ENCODE measurements around the gene SHISA4. TPM values are rescaled to one million over a fixed set of nuclear protein-coding genes. Genes with fewer than 3 reads are reported as not detected.

Gene SHISA4
- polyA plus RNA-seq, 1 donor from 2014 or later, result 1.5 TPM

DNA sequence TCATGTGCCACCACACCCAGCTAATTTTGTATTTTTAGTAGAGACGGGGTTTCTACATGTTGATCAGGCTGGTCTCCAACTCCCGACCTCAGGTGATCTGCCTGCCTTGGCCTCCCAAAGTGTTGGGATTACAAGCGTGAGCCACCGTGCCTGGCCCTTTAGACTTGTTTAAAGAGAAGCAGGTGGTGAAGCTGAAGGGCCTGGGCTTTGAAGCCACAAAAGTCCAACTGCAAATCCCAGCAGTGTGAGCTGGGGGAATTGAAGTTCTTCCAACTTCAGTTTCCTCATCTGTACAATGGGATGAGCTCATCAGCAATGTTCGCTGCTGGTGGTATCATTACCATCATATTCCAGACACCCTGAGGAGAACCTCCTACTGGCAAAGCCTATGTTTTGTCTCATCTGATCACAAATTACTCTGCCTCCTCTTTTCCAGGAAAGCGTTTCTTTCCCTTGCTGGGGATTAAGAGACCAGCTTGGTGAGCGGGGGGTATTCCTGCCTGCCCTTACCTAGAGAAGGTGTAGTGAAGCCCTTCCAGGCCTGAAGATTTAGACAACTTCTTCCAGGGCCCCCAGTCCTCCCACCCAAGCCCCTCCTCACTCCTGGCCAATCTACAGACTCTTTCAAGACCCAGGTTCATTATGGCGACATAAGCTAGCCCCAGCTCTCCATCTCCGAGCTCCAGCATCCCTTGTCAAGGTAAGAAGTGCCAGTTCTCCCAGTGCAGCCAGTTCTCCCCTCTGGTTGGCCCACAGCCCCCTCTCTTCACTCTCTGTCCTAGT is 2.4 kb upstream of the SHISA4 start:
- H3K27ac ChIP-seq (ENCODE audit: low read length), result no peak overlapping the region
- no peak for TF ChIP-seq SMC3 (conservative IDR thresholded peaks at IDR 0.05; ENCODE audit: poor library complexity)
- no peak for TF ChIP-seq TAF1 (IDR thresholded peaks at IDR 0.05; ENCODE audit: low read depth)
- no peak for TF ChIP-seq MXI1 (conservative IDR thresholded peaks at IDR 0.05; ENCODE audit: poor library complexity, severe bottlenecking)
- no peak for TF ChIP-seq RAD21 (conservative IDR thresholded peaks at IDR 0.05)
- no peak for TF ChIP-seq EP300 (conservative IDR thresholded peaks at IDR 0.05; ENCODE audit: poor library complexity, severe bottlenecking)
- no peak for TF ChIP-seq EZH2 (IDR thresholded peaks at IDR 0.05; ENCODE audit: borderline replicate concordance, insufficient read depth, low read length, poor library complexity, severe bottlenecking)
- TF ChIP-seq, protein P1, sequence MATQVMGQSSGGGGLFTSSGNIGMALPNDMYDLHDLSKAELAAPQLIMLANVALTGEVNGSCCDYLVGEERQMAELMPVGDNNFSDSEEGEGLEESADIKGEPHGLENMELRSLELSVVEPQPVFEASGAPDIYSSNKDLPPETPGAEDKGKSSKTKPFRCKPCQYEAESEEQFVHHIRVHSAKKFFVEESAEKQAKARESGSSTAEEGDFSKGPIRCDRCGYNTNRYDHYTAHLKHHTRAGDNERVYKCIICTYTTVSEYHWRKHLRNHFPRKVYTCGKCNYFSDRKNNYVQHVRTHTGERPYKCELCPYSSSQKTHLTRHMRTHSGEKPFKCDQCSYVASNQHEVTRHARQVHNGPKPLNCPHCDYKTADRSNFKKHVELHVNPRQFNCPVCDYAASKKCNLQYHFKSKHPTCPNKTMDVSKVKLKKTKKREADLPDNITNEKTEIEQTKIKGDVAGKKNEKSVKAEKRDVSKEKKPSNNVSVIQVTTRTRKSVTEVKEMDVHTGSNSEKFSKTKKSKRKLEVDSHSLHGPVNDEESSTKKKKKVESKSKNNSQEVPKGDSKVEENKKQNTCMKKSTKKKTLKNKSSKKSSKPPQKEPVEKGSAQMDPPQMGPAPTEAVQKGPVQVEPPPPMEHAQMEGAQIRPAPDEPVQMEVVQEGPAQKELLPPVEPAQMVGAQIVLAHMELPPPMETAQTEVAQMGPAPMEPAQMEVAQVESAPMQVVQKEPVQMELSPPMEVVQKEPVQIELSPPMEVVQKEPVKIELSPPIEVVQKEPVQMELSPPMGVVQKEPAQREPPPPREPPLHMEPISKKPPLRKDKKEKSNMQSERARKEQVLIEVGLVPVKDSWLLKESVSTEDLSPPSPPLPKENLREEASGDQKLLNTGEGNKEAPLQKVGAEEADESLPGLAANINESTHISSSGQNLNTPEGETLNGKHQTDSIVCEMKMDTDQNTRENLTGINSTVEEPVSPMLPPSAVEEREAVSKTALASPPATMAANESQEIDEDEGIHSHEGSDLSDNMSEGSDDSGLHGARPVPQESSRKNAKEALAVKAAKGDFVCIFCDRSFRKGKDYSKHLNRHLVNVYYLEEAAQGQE (IDR thresholded peaks at IDR 0.05; ENCODE audit: borderline replicate concordance), result no peak
- TF ChIP-seq, protein P2, sequence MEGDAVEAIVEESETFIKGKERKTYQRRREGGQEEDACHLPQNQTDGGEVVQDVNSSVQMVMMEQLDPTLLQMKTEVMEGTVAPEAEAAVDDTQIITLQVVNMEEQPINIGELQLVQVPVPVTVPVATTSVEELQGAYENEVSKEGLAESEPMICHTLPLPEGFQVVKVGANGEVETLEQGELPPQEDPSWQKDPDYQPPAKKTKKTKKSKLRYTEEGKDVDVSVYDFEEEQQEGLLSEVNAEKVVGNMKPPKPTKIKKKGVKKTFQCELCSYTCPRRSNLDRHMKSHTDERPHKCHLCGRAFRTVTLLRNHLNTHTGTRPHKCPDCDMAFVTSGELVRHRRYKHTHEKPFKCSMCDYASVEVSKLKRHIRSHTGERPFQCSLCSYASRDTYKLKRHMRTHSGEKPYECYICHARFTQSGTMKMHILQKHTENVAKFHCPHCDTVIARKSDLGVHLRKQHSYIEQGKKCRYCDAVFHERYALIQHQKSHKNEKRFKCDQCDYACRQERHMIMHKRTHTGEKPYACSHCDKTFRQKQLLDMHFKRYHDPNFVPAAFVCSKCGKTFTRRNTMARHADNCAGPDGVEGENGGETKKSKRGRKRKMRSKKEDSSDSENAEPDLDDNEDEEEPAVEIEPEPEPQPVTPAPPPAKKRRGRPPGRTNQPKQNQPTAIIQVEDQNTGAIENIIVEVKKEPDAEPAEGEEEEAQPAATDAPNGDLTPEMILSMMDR (IDR thresholded peaks at IDR 0.05; ENCODE audit: poor library complexity, severe bottlenecking), result no peak
- TF ChIP-seq POLR2AphosphoS5 (IDR thresholded peaks at IDR 0.05), result no peak
- H3F3A ChIP-seq (ENCODE audit: insufficient read depth, low read length, poor library complexity, severe bottlenecking), result no peaks in the 10 kb centered on the region
- no peaks in the 10 kb centered on the region for H3K79me2 ChIP-seq (replicated peaks; ENCODE audit: insufficient read depth, low read length)
- peaks cover 17% of the 10 kb centered on the region for H3K27me3 ChIP-seq (ENCODE audit: insufficient read depth, low read depth, low read length)
- H3K9ac ChIP-seq (ENCODE audit: low read length), result no peak overlapping the region
- H3K4me2 ChIP-seq (ENCODE audit: low read length), result no peak overlapping the region
- H3K9me2 ChIP-seq (ENCODE audit: insufficient read depth, low read length), result no peaks in the 10 kb centered on the region
- no peak overlapping the region for H3K4me3 ChIP-seq (ENCODE audit: low read length)
- no peaks in the 10 kb centered on the region for H3K9me3 ChIP-seq (ENCODE audit: low read length)
- no peaks in the 10 kb centered on the region for H3K36me3 ChIP-seq (ENCODE audit: insufficient read depth, low read length)
- no peak overlapping the region for H2AFZ ChIP-seq (ENCODE audit: low read depth, low read length)
- H4K20me1 ChIP-seq (ENCODE audit: insufficient read depth), result no peaks in the 10 kb centered on the region

DNA sequence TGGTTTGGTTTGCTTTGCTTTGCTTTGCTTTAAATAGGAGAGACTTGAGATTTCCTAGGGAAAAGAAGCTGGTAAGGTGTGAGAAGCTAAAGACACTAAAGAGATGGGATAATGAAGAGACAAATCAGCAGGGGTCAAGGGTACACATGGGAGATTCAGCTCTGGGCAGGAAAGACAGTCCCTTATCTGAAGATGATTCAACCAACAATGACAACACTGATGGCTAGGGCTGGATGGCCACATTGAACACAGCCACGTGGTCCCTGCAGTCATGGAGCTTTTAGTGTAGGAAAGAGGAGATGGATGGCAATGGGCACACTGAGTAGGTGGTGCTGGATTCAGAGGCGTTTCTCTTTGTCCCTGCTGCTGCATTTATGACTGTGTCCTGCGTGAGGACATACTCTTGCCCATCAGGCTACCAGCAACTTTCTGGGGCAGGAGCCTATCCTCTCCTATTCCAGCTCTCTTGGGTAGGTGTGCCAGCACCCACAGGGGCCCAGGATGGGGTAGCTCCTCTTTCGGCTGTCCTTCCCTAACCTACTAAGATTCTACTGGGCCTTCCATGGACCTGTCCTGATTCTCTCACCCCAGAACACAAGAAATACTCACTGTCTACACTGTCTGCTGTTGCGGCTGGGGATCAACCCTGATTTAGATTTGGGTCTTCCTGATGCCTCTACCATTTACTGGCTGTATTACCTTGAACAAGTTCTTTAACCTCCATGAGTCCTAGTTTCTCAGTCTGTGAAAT is 1.4 kb upstream of the SHISA4 start:
- Histone ChIP-seq H3K4me2 (ENCODE audit: low read length) (no peak overlapping the region), H2AFZ (ENCODE audit: low read depth, low read length) (no peak overlapping the region), H3K4me3 (ENCODE audit: low read length) (no peak overlapping the region), H3K79me2 (replicated peaks; ENCODE audit: insufficient read depth, low read length) (no peaks in the 10 kb centered on the region), H3F3A (ENCODE audit: insufficient read depth, low read length, poor library complexity, severe bottlenecking) (no peaks in the 10 kb centered on the region), H3K9ac (ENCODE audit: low read length) (no peak overlapping the region), H4K20me1 (ENCODE audit: insufficient read depth) (no peaks in the 10 kb centered on the region), H3K9me2 (ENCODE audit: insufficient read depth, low read length) (no peaks in the 10 kb centered on the region), H3K27me3 (ENCODE audit: insufficient read depth, low read depth, low read length) (peaks cover 17% of the 10 kb centered on the region), H3K36me3 (ENCODE audit: insufficient read depth, low read length) (no peaks in the 10 kb centered on the region), H3K9me3 (ENCODE audit: low read length) (no peaks in the 10 kb centered on the region), H3K27ac (ENCODE audit: low read length) (no peak overlapping the region)
- TF ChIP-seq MXI1 (conservative IDR thresholded peaks at IDR 0.05; ENCODE audit: poor library complexity, severe bottlenecking) (no peak), RAD21 (conservative IDR thresholded peaks at IDR 0.05) (no peak), EP300 (conservative IDR thresholded peaks at IDR 0.05; ENCODE audit: poor library complexity, severe bottlenecking) (no peak), TAF1 (IDR thresholded peaks at IDR 0.05; ENCODE audit: low read depth) (no peak), EZH2 (IDR thresholded peaks at IDR 0.05; ENCODE audit: borderline replicate concordance, insufficient read depth, low read length, poor library complexity, severe bottlenecking) (no peak), SMC3 (conservative IDR thresholded peaks at IDR 0.05; ENCODE audit: poor library complexity) (no peak), POLR2AphosphoS5 (IDR thresholded peaks at IDR 0.05) (no peak)
- TF ChIP-seq, protein P2 (IDR thresholded peaks at IDR 0.05; ENCODE audit: poor library complexity, severe bottlenecking), result no peak
- TF ChIP-seq, protein P1 (IDR thresholded peaks at IDR 0.05; ENCODE audit: borderline replicate concordance), result no peak
